Measurements from ENCODE around the gene PRXL2A.

Gene PRXL2A

DNA sequence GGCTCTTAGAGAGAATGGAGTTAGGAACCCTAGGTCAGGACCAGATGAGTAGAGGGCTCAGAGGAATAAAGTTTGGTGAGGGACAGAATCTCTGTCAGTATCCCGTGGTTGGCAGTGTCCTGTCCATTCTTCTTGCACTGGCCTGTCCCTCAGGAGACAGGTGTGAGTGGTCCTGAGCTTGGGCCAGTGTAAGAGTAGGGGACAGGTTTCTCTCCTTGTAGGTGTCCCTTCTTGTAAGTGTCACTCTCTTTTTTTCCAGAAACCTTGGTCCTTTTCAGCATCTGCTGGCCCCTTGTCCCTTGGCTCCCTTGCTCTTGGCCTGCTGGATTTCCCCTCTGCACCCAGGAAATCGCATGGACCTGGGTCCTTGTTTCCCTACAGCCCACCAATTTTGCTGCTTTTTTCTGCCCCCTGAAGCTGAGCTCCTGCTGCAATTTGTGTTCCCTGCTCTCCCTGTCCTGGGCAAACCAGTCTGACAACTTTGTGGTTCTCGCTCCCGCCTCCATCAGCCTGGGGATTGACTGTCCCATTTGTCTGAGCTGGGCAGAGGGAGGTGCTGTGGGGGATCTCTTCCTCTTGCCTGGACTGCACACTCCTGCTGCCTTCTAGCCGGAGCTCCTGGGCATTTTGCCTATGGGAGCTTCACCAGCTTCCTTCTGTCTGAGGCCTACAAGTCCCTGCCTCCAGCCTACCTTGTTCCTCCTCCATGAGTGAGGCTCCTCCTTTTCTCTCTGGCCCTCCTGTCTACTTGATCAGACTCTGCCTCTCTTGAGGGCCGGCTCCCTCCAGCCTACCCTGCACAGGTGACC, 52.3 kb downstream of the PRXL2A start:
- no peak for DNase-seq (ENCODE audit: extremely low read depth in 1 of 2, low read depth in 1 of 2)

DNA sequence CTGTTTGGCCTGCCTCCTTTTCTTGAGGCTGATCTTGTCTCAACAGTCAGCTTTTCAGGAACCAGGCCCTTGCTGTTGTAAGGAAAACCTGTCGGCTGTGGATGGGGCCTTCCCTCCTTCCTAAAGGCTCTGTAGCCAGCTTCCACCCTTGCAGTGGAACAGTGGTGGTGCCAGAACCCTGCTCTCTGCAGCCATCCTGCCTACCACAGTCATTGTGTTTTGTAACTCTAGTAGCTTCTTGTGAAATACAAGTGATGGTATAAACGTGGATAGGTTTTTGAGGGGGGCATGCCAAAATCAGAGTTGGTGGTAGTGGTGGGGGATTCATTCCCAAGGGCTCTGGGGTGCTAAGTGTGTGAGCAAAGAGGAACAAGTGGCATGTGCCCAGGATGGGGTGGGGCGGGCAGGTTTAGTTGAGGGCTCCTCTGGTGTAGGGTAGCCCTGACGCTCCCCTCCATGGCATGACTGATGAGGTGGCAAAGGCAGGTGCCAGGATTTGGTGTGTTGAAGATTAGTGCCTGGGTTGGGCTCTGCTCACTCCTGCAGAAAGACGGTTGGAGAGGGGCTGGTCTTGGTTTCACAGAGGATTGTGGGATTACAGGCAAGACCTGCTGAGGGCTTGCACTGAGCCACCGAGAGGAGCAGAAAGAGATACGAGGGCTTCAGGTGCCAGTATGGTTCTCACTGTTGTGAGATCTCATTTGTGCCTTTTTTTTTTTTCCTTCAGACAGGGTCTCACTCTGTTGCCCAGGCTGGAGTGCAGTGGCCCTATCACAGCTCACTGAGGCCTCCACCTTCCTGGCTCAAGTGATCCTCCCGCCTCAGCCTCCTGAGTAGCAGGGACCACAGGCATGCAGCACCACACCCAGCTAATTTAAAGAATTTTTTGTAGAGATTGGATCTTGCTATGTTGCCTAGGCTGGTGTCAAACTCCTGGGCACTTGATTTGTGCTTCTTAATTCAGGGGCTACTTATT, 53.1 kb downstream of the PRXL2A start:
- no peak for DNase-seq (ENCODE audit: extremely low read depth in 1 of 2, low read depth in 1 of 2)

DNA sequence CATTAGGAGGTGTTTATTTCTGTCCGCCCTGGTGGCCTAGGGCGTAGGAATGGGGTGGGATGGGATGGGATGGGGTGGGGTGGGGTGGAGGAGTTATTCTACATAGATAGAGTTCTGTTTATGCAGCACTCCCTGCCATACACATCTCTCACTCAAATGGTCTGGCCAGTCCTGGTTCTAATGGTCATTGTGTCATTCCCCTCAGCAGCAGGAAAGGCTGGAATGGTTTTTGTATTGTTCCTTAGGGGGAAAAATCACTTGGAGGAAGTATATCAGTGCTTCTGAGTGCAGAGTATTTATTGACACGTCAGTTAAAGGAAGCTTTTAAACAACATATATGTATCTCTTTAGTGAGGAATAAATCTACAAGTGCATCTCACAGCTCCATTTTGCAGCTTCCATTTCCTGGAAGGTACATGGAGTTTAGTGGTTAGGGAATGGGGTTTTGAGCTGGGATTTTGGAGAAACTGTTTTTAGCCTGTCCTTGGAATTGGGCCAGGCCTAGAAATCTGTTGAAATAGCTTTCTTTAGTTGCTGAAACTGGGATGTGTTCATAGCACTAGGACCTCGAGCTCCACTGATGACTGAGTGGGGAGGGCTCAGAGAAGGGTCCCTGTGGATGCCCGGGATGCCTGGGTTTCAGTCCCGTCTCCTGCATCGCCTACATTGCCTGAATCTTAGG, 54.1 kb downstream of the PRXL2A start:
- DNase-seq (ENCODE audit: extremely low read depth in 1 of 2, low read depth in 1 of 2): no peak

DNA sequence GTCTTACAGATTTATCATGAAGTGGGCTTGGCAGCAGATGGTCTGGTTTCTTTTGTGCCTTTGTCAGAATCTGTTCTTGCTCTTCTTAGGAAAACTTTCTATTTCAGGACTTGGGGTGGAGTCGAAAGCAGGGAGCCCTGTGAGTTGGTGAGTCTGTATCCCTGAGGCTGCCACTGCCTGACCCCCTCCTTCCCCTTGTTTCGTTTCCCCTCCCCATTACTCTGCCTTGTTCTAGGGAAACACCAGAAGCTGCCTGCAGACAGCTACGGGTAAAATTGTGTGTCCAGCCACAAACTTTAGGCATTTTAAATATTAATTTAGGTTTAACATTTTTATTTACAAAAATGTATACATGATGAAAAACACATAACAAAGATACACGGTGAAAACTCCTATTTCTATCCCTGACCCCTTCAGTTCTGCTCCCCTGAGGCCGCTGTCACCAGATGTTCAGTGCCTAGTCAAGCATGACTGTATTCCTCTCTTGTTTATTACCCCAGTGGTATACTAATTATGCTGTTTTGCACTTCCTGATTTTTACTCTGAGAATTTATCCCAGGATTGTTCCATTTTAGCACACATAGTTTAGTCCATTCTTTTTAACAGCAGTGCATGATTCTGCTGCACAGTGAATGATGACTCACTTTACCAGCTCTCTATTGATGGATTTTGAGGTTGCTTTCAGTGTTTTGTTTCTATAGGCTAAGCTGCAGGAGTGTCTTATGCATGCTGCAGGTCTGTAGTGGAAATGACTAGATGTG, 54.8 kb downstream of the PRXL2A start:
- no peak for DNase-seq (ENCODE audit: extremely low read depth in 1 of 2, low read depth in 1 of 2)

DNA sequence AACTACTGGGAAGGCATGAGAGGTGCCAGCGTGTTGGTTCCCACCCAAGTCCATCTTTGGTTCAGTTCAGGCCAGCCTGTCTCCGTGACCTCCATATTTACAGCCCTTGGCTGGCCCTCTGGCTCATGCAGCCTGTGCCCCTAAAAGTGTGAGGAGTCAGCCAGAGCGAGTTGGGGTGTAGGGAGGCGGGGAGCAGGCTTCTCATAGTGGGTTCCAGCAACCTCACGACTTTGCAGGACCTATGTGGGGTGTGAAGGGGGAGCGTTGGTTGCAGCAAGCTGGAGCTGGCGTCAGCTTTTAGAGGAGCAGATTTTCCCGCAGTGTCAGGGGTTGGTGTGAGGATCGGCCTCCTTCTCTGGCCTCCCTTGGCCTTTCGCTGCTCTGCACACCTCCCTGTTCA, 55.5 kb downstream of the PRXL2A start:
- DNase-seq (ENCODE audit: extremely low read depth in 1 of 2, low read depth in 1 of 2): no peak

DNA sequence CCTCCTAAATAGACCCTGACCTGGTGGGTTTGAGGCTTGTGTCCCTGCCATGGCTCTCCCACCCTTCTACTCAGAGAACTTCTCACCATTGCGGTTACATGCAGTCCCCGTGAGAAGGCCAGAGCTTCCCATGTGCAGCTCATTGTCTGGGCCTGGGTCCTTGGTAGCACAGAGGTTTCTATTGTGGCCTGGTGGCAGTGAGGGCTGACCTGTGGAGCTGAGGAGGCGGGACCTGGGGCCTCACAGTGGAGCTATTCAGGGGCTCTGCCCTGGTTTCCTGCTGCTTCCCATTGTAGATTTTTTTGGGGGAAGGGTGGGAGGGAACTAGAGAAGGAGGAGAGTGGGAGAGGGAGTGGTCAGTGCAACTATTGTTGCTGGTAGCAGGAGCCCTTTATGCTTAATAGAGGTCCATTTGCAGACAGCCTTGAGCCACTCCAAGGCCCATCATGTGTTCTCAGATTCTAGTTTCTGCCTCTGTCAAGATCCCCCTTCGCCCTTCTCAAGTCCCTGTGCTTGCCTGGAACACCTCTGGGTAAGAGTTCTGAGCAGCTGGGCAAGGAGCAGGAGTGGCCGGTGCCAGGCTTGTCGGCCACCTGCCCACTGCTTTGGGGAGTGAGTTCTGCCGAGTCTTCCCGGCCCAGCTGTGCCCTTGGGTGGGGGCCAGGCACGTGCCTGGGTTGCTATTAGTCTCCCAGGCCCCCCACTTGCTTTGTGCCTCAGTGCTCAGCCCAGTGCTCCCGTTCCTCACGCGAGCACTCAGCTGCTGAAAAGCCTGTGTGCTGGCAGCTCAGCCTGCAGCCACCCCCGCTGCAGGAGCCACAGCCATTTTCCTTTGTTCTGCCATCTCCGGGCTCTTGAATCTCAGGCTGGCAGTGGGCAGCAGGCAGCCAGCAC, 56.5 kb downstream of the PRXL2A start:
- DNase-seq (ENCODE audit: extremely low read depth in 1 of 2, low read depth in 1 of 2): no peak

DNA sequence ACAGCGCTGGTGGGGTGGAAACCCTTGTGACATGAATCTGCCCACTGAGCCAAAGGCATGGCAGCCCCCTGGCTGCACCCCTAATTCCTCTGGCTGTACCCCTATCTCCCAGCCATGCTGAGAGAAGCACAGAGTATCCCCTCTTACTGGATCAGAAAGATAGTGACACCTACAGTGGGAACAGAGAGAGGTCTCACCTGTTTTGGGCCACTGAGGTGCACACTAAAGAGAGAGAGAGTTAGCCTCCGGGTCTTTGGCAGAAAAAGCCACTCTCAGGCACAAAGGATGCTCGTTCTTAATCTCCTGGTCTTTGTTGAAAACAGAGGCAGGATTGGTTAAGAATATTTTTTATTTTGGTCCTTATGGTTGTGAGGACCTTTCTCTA, 57.1 kb downstream of the PRXL2A start:
- DNase-seq (ENCODE audit: extremely low read depth in 1 of 2, low read depth in 1 of 2): no peak

DNA sequence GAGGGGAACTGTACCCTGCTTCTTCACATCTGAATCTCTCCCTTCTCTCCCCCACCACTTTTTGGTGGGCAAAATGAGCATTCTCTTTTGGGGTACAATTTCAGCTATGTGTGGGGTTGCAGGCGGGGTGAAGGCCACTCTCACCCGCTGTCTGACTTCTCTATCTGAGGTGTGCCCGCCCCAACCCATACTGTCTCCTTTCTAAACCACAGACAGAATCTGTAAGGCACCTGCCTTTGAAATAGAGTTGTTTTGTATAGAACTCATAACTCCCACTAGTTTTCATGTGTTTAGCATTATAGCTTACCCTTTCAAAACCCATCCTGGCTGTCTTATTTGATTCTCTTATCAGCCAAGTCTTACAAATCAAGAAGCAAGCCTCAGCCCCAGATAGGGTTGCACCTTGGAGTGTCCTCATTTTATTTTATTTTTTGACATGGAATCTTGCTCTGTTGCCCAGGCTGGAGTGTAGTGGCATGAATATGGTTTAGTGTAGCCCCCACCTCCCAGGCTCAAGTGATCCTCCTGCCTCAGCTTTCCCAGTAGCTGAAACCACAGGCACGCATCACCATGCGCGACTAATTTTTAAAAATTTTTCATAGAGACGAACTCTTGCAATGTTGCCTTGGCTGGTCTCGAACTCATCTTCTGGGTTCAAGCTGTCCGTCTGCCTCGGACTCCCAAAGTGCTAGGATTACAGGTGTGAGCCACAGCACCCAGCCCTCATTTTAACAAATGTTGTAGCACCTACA, 57.7 kb downstream of the PRXL2A start:
- DNase-seq (ENCODE audit: extremely low read depth in 1 of 2, low read depth in 1 of 2): no peak

DNA sequence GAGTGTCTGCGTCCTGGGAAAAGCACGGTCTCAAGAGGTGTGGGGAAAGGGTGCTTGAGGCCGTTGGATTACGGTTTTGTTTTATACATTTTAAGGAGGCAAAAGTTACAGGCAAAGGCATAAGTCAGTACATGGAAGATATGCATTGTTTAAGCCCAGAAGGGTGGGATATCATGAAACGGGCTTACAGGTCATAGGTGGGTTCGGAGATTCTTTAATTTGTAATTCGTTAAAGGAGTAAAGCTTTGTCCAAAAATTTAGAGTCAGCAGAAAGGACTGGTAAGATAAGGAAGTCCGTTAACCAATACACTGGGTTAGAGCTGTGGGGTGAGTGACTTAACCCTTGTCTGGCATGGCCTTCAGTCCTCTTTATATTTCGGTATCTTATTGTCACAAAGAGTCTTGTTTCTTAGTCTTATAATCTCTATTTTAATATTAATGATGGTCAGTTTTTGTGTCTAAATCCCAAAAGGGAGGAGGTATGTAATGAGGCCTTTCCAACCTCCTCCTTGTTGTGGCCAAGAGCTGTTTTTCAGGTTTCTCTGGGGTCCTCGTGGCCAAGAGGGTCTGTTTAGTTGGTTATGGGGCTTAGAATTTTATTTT, 58.5 kb downstream of the PRXL2A start:
- DNase-seq (ENCODE audit: extremely low read depth in 1 of 2, low read depth in 1 of 2): no peak

DNA sequence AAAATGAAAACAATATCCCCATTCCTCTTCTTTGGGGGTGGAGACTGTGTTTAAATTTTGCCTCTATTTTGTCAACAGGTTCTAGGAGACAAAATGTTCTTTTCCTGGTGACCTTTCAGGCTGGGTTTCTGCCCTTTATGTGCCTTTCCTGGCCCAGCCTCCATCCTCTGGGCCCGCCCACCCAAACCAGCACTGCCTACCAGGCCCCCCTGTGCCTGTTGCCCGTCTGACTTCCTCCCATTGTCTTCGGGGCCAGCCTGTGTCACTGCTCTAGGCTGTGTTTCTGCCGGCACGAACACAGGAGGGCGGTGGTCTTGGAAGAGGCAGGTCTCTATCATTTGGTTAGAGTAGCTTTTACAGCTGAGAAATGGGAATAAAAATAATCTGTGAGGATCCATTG, 59.7 kb downstream of the PRXL2A start:
- DNase-seq (ENCODE audit: extremely low read depth in 1 of 2, low read depth in 1 of 2): peak in 1 of 2 donors; percentile 63

DNA sequence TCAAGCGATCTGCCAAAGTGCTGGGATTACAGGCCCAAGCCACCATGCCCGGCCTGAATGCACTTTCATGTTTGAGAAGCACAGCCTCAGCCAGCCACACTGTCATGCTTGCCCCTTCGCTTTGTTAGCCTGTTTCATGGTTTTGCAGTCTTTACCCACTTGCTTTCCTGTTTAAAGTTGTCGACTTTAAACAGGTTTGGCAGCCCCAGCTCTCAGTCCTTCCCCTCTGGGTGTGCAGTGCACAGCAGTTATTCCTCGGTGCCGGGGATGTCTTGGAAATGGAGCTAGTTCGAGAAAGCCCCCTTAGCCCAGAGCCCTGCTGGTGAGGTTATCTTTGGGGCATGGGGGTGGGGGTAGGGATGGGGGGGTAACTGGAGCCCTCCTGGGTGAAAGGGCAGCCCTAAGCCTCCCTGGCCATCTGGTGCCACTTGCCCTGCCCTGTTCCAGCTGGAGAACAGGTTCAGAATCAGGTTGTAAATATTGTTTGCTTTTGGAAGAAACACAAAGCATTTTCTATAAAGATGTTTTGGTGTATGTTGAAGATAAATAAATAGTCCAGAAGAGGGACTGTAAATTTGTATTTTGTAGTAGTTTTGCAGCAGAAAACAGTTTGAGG, 60.6 kb downstream of the PRXL2A start:
- DNase-seq (ENCODE audit: extremely low read depth in 1 of 2, low read depth in 1 of 2): no peak

DNA sequence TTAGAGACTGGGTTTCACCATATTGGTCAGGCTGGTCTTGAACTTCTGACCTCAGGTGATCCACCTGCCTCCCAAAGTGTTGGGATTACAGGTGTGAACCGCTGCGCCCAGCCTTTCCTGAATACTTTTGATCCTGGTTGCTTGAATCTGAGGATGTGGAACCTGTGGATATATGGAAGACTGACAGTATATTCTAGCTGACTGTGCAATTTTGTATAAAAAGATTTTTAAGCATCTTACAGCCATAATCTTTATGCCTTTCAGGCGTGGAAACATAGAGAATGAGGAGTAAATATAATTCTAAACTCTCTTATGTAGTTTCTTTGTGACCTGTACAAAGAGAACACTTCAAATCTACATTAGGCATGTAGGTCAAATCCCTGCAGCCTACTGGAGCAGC, 61.9 kb downstream of the PRXL2A start:
- no peak for DNase-seq (ENCODE audit: extremely low read depth in 1 of 2, low read depth in 1 of 2)

DNA sequence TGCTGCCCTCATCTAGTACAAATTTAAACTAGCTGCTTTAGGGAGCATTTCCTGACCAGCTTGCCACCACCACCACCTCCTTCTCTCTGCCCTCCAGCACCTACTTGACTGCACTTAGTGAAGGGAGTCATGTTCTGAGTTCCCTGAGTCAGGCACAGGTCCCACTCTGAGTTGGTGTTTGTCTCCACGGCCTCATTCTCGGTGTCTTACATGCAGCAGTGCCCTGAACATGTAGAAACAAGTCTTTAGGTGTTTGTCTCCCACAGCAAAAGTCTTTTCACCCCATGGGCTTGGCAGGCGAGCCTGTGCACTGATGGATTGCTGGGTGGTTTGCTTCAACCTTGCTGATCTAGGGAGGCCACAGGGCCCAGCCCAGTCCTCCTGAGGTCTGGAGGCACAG, 62.6 kb downstream of the PRXL2A start:
- DNase-seq (ENCODE audit: extremely low read depth in 1 of 2, low read depth in 1 of 2): no peak

DNA sequence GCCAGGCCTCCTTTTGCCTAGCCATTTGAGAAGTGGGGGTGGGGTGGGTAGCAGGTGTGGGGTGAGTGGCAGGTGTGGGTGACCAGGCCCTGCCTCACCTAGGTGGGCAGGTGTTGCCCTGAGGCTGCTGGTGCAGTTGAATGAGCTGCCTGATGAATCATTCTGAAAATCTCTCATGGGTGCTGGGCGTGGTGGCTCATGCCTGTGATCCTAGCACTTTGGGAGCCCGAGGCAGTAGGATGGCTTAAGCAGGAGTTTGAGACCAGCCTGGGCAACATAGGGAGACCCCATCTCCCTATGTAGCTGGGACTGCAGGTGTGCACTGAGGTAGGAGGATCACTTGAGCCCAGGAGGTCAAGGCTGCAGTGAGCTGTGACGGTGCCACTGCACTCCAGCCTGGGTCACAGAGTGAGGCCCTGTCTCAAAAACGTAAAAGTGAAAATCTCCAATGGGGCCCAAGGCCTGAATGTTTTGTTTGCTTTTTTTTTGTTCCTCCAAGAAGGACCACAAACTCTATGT, 63.4 kb downstream of the PRXL2A start:
- DNase-seq (ENCODE audit: extremely low read depth in 1 of 2, low read depth in 1 of 2): peak in 1 of 2 donors; percentile 61

DNA sequence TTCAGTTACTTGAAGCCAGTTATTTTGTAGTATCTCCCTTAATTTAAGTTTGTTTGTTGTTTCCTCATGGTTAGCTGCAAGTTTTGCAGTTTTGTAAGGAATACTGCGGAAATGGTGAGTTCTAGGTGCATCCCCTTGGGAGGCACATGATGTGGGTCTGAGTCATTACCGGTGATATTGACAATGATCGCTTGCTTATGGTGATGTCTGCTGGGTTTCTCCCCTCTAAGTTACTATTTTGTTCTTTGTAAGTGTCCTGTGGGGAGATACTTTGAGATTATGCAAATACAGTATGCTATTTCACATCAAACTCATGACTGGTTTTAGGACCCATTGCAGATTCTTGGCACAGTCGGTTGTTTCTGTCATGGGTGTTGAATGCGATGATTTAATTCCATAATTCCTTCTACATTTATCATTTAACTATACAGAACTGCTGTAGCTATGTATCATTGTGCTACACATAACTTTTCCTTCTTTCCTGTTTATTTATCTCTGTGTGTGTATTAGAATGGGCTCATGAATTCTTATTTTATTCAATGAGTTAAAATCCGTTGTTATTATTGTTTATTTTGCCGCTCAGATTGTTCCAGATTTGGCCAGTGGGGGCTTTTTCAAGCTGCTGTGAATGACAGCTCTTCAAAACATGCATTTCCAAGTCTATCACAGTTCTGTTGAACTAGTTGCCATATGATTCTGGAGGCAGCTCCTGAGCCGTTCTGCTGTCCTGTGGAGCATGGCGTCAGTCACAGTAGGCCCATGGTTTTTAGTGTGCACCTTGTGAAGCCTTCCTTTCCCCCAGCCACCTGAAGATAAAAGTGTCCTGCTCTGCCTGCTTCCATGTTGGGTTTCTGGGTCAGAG, 64.1 kb downstream of the PRXL2A start:
- no peak for DNase-seq (ENCODE audit: extremely low read depth in 1 of 2, low read depth in 1 of 2)

DNA sequence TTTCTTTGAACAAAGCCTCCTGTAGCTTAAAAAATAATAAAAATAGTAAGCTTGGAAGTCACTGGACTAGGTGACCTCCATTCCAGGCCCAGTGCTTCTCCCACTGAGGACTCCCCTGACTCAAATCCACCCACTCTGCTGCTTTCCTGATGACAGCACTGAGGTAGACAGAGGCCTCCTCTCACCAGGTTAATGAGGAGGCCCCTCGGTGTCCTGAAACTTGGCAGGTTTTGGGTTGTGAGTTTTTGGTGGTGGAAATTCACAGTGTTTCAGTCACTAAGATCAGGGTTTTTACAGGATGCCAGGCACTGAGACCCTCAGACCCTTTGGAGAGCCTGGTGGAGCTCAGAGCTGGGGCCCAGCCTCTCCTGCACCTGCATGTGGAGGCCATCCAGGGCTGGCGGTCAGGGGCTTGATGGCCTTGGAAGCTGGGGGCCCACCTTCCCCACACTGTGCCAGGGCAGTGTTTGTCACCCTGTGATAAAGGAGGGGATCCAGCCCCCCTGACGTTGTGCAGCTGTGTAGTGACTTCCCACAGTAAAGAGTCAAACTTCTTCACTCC, 64.8 kb downstream of the PRXL2A start:
- no peak for DNase-seq (ENCODE audit: extremely low read depth in 1 of 2, low read depth in 1 of 2)

All from stimulated activated CD8-positive, alpha-beta memory T cell treated with anti-CD3 and anti-CD28 coated beads, Interleukin-7, amount 100 ng/mL, for 48 hours (primary cell).